ENCODE data around the gene WDR7.

The WDR7 gene

GRCh38 chr18:56888978-56889377 is 237.8 kb downstream of the WDR7 start:
- no peak for ATAC-seq (ENCODE audit: low read depth)
- H3K27me3 ChIP-seq (ENCODE audit: insufficient read depth, poor library complexity, severe bottlenecking): no peaks in the 10 kb centered on the region
- no peak for TF ChIP-seq CTCF (IDR thresholded peaks at IDR 0.05; ENCODE audit: poor library complexity, severe bottlenecking)
- no peaks in the 10 kb centered on the region for H3K36me3 ChIP-seq (ENCODE audit: low read depth)
- no peak overlapping the region for H3K27ac ChIP-seq (ENCODE audit: poor library complexity, severe bottlenecking)
- DNase-seq (ENCODE audit: low spot score): no peak
- no peak overlapping the region for H3K4me3 ChIP-seq (ENCODE audit: severe bottlenecking)
- peaks cover 20% of the 10 kb centered on the region for H3K4me1 ChIP-seq (ENCODE audit: insufficient read depth, poor library complexity, severe bottlenecking)
- H3K9me3 ChIP-seq (ENCODE audit: severe bottlenecking): no peaks in the 10 kb centered on the region

- H3K36me3 ChIP-seq (ENCODE audit: low read depth): no peaks in the 10 kb centered on the region
- no peak overlapping the region for H3K4me3 ChIP-seq (ENCODE audit: severe bottlenecking)
- no peak for TF ChIP-seq CTCF (IDR thresholded peaks at IDR 0.05; ENCODE audit: poor library complexity, severe bottlenecking)
- H3K4me1 ChIP-seq (ENCODE audit: insufficient read depth, poor library complexity, severe bottlenecking): peaks cover 20% of the 10 kb centered on the region
- DNase-seq (ENCODE audit: low spot score): no peak
- ATAC-seq (ENCODE audit: low read depth): no peak
- H3K27me3 ChIP-seq (ENCODE audit: insufficient read depth, poor library complexity, severe bottlenecking): no peaks in the 10 kb centered on the region
- H3K27ac ChIP-seq (ENCODE audit: poor library complexity, severe bottlenecking): peak overlapping the region; percentile 62
- H3K9me3 ChIP-seq (ENCODE audit: severe bottlenecking): no peaks in the 10 kb centered on the region
Measured at GRCh38 chr18:56889621-56890020, 238.5 kb downstream of the WDR7 start.

GRCh38 chr18:56890632-56891031 is 239.5 kb downstream of the WDR7 start:
- H3K36me3 ChIP-seq (ENCODE audit: low read depth): no peaks in the 10 kb centered on the region
- peak overlapping the region; percentile 62 for H3K27ac ChIP-seq (ENCODE audit: poor library complexity, severe bottlenecking)
- peaks cover 20% of the 10 kb centered on the region for H3K4me1 ChIP-seq (ENCODE audit: insufficient read depth, poor library complexity, severe bottlenecking)
- peak; percentile 100 for ATAC-seq (ENCODE audit: low read depth)
- no peaks in the 10 kb centered on the region for H3K9me3 ChIP-seq (ENCODE audit: severe bottlenecking)
- H3K27me3 ChIP-seq (ENCODE audit: insufficient read depth, poor library complexity, severe bottlenecking): no peaks in the 10 kb centered on the region
- no peak for DNase-seq (ENCODE audit: low spot score)
- H3K4me3 ChIP-seq (ENCODE audit: severe bottlenecking): no peak overlapping the region
- no peak for TF ChIP-seq CTCF (IDR thresholded peaks at IDR 0.05; ENCODE audit: poor library complexity, severe bottlenecking)

GRCh38 chr18:56891116-56891515 is 240.0 kb downstream of the WDR7 start:
- DNase-seq (ENCODE audit: low spot score): no peak
- ATAC-seq (ENCODE audit: low read depth): no peak
- TF ChIP-seq CTCF (IDR thresholded peaks at IDR 0.05; ENCODE audit: poor library complexity, severe bottlenecking): no peak
- Histone ChIP-seq H3K36me3 (ENCODE audit: low read depth) (no peaks in the 10 kb centered on the region), H3K27me3 (ENCODE audit: insufficient read depth, poor library complexity, severe bottlenecking) (no peaks in the 10 kb centered on the region), H3K4me1 (ENCODE audit: insufficient read depth, poor library complexity, severe bottlenecking) (peaks cover 20% of the 10 kb centered on the region), H3K4me3 (ENCODE audit: severe bottlenecking) (no peak overlapping the region), H3K9me3 (ENCODE audit: severe bottlenecking) (no peaks in the 10 kb centered on the region), H3K27ac (ENCODE audit: poor library complexity, severe bottlenecking) (peak overlapping the region; percentile 62)

- Histone ChIP-seq H3K36me3 (ENCODE audit: low read depth) (no peaks in the 10 kb centered on the region), H3K4me1 (ENCODE audit: insufficient read depth, poor library complexity, severe bottlenecking) (peaks cover 20% of the 10 kb centered on the region), H3K9me3 (ENCODE audit: severe bottlenecking) (no peaks in the 10 kb centered on the region), H3K27ac (ENCODE audit: poor library complexity, severe bottlenecking) (peak overlapping the region; percentile 62), H3K27me3 (ENCODE audit: insufficient read depth, poor library complexity, severe bottlenecking) (no peaks in the 10 kb centered on the region), H3K4me3 (ENCODE audit: severe bottlenecking) (no peak overlapping the region)
- no peak for TF ChIP-seq CTCF (IDR thresholded peaks at IDR 0.05; ENCODE audit: poor library complexity, severe bottlenecking)
- ATAC-seq (ENCODE audit: low read depth): no peak
- DNase-seq (ENCODE audit: low spot score): no peak
Measured at GRCh38 chr18:56891870-56892269, 240.7 kb downstream of the WDR7 start.
